IMR-90 (cell line): ENCODE measurements around the gene ZNF772. TPM values are rescaled to one million over a fixed set of nuclear protein-coding genes. Genes with fewer than 3 reads are reported as not detected.

Experiments used
- ATAC-seq: fragments of 200-7000 bp; cut with Tn5 transposase; 2 replicates; pipeline ENCODE4 v1.9.1; 2020; ENCODE audit warnings: low read depth, mild to moderate bottlenecking, moderate library complexity
- BruUV-seq: library from RNA; stranded (reverse); fragments of 400-500 nt; replicated peaks from 2 replicates; lab custom pipeline; 2021; lab: Mats Ljungman, UMichigan
- CTCF ChIA-PET: fragments of 300-600 bp; formaldehyde crosslinking; extraction: SDS; loops from one replicate; lab custom pipeline; 2021; ENCODE audit warnings: antibody characterized with exemption; lab: Yijun Ruan, JAX
- POLR2A ChIA-PET: fragments of 300-600 bp; sonication (Branson Sonifier 250); formaldehyde crosslinking; loops from one replicate; lab custom pipeline; 2022; ENCODE audit warnings: antibody characterized with exemption; ENCODE audit not compliant: unreplicated experiment; lab: Charles Lee
- DNase-seq: peaks from one replicate; pipeline ENCODE4 v3.0.0; 2013
- H2AFZ ChIP-seq: replicated peaks from 2 replicates; pipeline ENCODE3; 2013; ENCODE audit warnings: low read length, mild to moderate bottlenecking; ENCODE audit not compliant: poor library complexity
- H2AK5ac ChIP-seq: 2 replicates; pipeline ENCODE4 v1.6.1; 2013; ENCODE audit warnings: low read depth, low read length, inconsistent platforms
- H2AK9ac ChIP-seq: replicated peaks from 2 replicates; pipeline ENCODE3; 2013; ENCODE audit warnings: mild to moderate bottlenecking, low read depth, low read length, moderate library complexity; ENCODE audit not compliant: poor library complexity
- H2BK120ac ChIP-seq: 2 replicates; pipeline ENCODE4 v1.6.1; 2013; ENCODE audit warnings: low read depth, low read length, inconsistent platforms
- H2BK15ac ChIP-seq: 3 replicates; pipeline ENCODE4 v1.6.1; 2013; ENCODE audit warnings: low read depth, low read length, inconsistent platforms
- H2BK20ac ChIP-seq: 2 replicates; pipeline ENCODE4 v1.6.1; 2013; ENCODE audit warnings: low read depth, mild to moderate bottlenecking, inconsistent platforms, low read length, moderate library complexity
- H2BK5ac ChIP-seq: 2 replicates; pipeline ENCODE4 v1.6.1; 2013; ENCODE audit warnings: mild to moderate bottlenecking, low read depth, low read length, inconsistent platforms; ENCODE audit not compliant: poor library complexity, severe bottlenecking
- H3K14ac ChIP-seq: replicated peaks from 2 replicates; pipeline ENCODE4 v1.6.1; 2013; ENCODE audit warnings: low read depth, low read length, inconsistent platforms
- H3K18ac ChIP-seq: 2 replicates; pipeline ENCODE4 v1.6.1; 2013; ENCODE audit warnings: low read depth, low read length, control low read depth
- H3K23ac ChIP-seq: 2 replicates; pipeline ENCODE4 v1.6.1; 2013; ENCODE audit warnings: low read depth, low read length, inconsistent platforms
- H3K27ac ChIP-seq: 2 replicates; pipeline ENCODE4 v1.5.1; 2013; ENCODE audit warnings: mild to moderate bottlenecking, control low read depth, low read length; ENCODE audit not compliant: insufficient read depth
- H3K27me3 ChIP-seq: 2 replicates; pipeline ENCODE4 v1.6.1; 2013; ENCODE audit warnings: low read length; ENCODE audit not compliant: control insufficient read depth, insufficient read depth
- H3K36me3 ChIP-seq: 2 replicates; pipeline ENCODE4 v1.6.1; 2013; ENCODE audit warnings: low read length, mixed read lengths; ENCODE audit not compliant: control insufficient read depth, insufficient read depth
- H3K4ac ChIP-seq: 2 replicates; pipeline ENCODE4 v1.6.1; 2013; ENCODE audit warnings: low read depth, low read length, inconsistent platforms
- H3K4me1 ChIP-seq: 2 replicates; pipeline ENCODE4 v1.6.1; 2013; ENCODE audit warnings: low read length, mixed read lengths; ENCODE audit not compliant: control insufficient read depth, insufficient read depth
- H3K4me2 ChIP-seq: 2 replicates; pipeline ENCODE4 v1.6.1; 2013; ENCODE audit warnings: low read depth, mild to moderate bottlenecking, control low read depth, low read length, moderate library complexity
- H3K4me3 ChIP-seq: 2 replicates; pipeline ENCODE4 v1.5.1; 2013; ENCODE audit warnings: low read depth, mild to moderate bottlenecking, control low read depth, low read length, moderate library complexity; ENCODE audit not compliant: insufficient read depth
- H3K56ac ChIP-seq: 2 replicates; pipeline ENCODE4 v1.6.1; 2013; ENCODE audit warnings: low read length, inconsistent platforms; ENCODE audit not compliant: insufficient read depth; ENCODE audit errors: extremely low read depth
- H3K79me1 ChIP-seq, 2 experiments: 2 replicates each; pipeline ENCODE4 v1.6.1; 2013; ENCODE audit warnings: low read length in 2 of 2, inconsistent platforms in 1 of 2, low read depth in 1 of 2
- H3K9ac ChIP-seq: 2 replicates; pipeline ENCODE4 v1.6.1; 2013; ENCODE audit warnings: low read depth, low read length, control low read depth
- H3K9me1 ChIP-seq: 2 replicates; pipeline ENCODE4 v1.6.1; 2013; ENCODE audit warnings: low read length, inconsistent platforms; ENCODE audit not compliant: insufficient read depth
- H3K9me3 ChIP-seq: 2 replicates; pipeline ENCODE4 v1.6.1; 2013; ENCODE audit warnings: low read length; ENCODE audit not compliant: control insufficient read depth, insufficient read depth
- H4K20me1 ChIP-seq: 2 replicates; pipeline ENCODE4 v1.6.1; 2013; ENCODE audit warnings: low read length, inconsistent platforms; ENCODE audit not compliant: insufficient read depth
- H4K5ac ChIP-seq: 2 replicates; pipeline ENCODE4 v1.6.1; 2013; ENCODE audit warnings: mild to moderate bottlenecking, low read depth, low read length, control low read depth
- H4K8ac ChIP-seq, 2 experiments: 2 replicates each; pipeline ENCODE4 v1.6.1; 2013; ENCODE audit warnings: low read depth in 2 of 2, low read length in 2 of 2, control low read depth in 1 of 2, inconsistent platforms in 1 of 2
- H4K91ac ChIP-seq: 2 replicates; pipeline ENCODE4 v1.6.1; 2013; ENCODE audit warnings: low read depth, low read length, inconsistent platforms; ENCODE audit not compliant: insufficient read depth
- CEBPB ChIP-seq: IDR thresholded peaks from 2 replicates; pipeline ENCODE4 v1.6.1; 2012; ENCODE audit warnings: low read depth, low read length, improper control_type of control experiment
- CHD1 ChIP-seq: IDR thresholded peaks from 2 replicates; pipeline ENCODE4 v1.6.1; 2012; ENCODE audit warnings: low read depth, low read length, improper control_type of control experiment
- CTCF ChIP-seq: conservative IDR thresholded peaks from 2 replicates; pipeline ENCODE4 v1.5.1; 2012; ENCODE audit warnings: mild to moderate bottlenecking, low read depth, low read length, improper control_type of control experiment
- ELK1 ChIP-seq: fragments of 150-350 bp; IDR thresholded peaks from 2 replicates; pipeline ENCODE4 v1.6.1; 2016; ENCODE audit warnings: low read depth, mild to moderate bottlenecking, low read length, moderate library complexity, borderline replicate concordance
- MAFK ChIP-seq: IDR thresholded peaks from 2 replicates; pipeline ENCODE4 v1.6.1; 2012; ENCODE audit warnings: low read depth, low read length, improper control_type of control experiment
- MXI1 ChIP-seq: IDR thresholded peaks from 2 replicates; pipeline ENCODE4 v1.6.1; 2012; ENCODE audit warnings: low read depth, mild to moderate bottlenecking, low read length, moderate library complexity, borderline replicate concordance
- POLR2A ChIP-seq: IDR thresholded peaks from 2 replicates; pipeline ENCODE4 v1.6.1; 2012; ENCODE audit warnings: mild to moderate bottlenecking, low read depth, low read length
- RAD21 ChIP-seq: IDR thresholded peaks from 2 replicates; pipeline ENCODE4 v1.6.1; 2012; ENCODE audit warnings: low read length, improper control_type of control experiment
- SMC3 ChIP-seq: fragments of 150-350 bp; IDR thresholded peaks from 2 replicates; pipeline ENCODE4 v1.6.1; 2016; ENCODE audit warnings: low read depth, mild to moderate bottlenecking, antibody characterized with exemption, low read length, moderate library complexity
- WGBS, 2 experiments: methylation state at CpG; one replicate each; pipeline versions ENCODE4 v1.1.5 to v1.1.7; 2013; ENCODE audit warnings: missing lambda C conversion rate in 2 of 2; ENCODE audit not compliant: insufficient read length in 1 of 2; ENCODE audit errors: extremely low coverage in 2 of 2; 5-methylcytosine and 5-hydroxymethylcytosine counted together
- dilution Hi-C: fragments of 300-500 bp; cut with HindIII; formaldehyde crosslinking; loops from one replicate; pipeline ENCODE4 v1.14.3; 2018; ENCODE audit warnings: low sequenced_read_pairs; ENCODE audit not compliant: unreplicated experiment
- in situ Hi-C: fragments of 300-500 bp; cut with MboI; formaldehyde crosslinking; loops from 3 replicates; pipeline ENCODE4 v1.14.3; 2019; ENCODE audit warnings: low sequenced_read_pairs, inconsistent platforms, mixed read lengths
- intact Hi-C: fragments of 100-400 bp; cut with micrococcal nuclease; formaldehyde crosslinking; loops from 2 replicates; pipeline ENCODE4 v1.10.0; 2022
- polyA plus RNA-seq, 3 experiments: library from polyadenylated mRNA; depleted of rRNA; stranded (reverse); fragments of >200 nt; gene quantifications; 2 replicates each; pipeline ENCODE4 v1.2.3, GENCODE V29; 2012; ENCODE audit warnings: low replicate concordance in 1 of 3
- total RNA-seq: library from RNA; depleted of rRNA; stranded (reverse); fragments of >200 nt; gene quantifications from 2 replicates; pipeline ENCODE4 v1.2.3, GENCODE V29; 2012

Gene ZNF772
- total and polyA plus RNA-seq, 2 of the 4 experiments (the other 2 are of a cell fraction): 4.6 to 33.0 TPM

- H2AK5ac ChIP-seq: no peak overlapping the region
- no peak overlapping the region for H2BK15ac ChIP-seq
- H3K23ac ChIP-seq: no peak overlapping the region
- TF ChIP-seq MXI1 (no peak), RAD21 (peak; percentile 57), CEBPB (no peak), SMC3 (peak; percentile 44; the same call in 1 of the 2 replicates), ELK1 (no peak), MAFK (no peak), POLR2A (no peak), CTCF (peak; percentile 45), CHD1 (no peak)
- H3K27me3 ChIP-seq: no peaks in the 10 kb centered on the region
- no peak overlapping the region for H3K14ac ChIP-seq
- H2BK5ac ChIP-seq: no peak overlapping the region
- no peak overlapping the region for H4K8ac ChIP-seq
- DNase-seq: peak; percentile 24
- H3K36me3 ChIP-seq: peaks cover 7% of the 10 kb centered on the region; the same call in 1 of the 2 replicates
- ATAC-seq: peak; percentile 73
- CTCF ChIA-PET: interaction anchor here (0.6 to 1.0 kb wide), 2 partner anchors 12 to 449 kb away, joined by 3 to 5 read pairs; partner anchors contain the start of gene ZNF772
- H4K91ac ChIP-seq: no peak overlapping the region
- H3K79me1 ChIP-seq: peaks cover 0 to 3% of the 10 kb centered on the region in 2 experiments; a peak in 1 of 4 replicates
- H3K18ac ChIP-seq: no peak overlapping the region
- no peak overlapping the region for H3K4me2 ChIP-seq
- in situ Hi-C loops (no loop called here), dilution Hi-C loops (no loop called here), intact Hi-C loops (no loop called here)
- H4K20me1 ChIP-seq: no peaks in the 10 kb centered on the region
- POLR2A ChIA-PET: no interaction called here
- no peak overlapping the region for H3K56ac ChIP-seq
- H3K9me3 ChIP-seq: peaks cover 28% of the 10 kb centered on the region
- no peak overlapping the region for H4K5ac ChIP-seq
- no peak overlapping the region for H3K4me3 ChIP-seq
- no peaks in the 10 kb centered on the region for H3K9me1 ChIP-seq
- H2BK120ac ChIP-seq: no peak overlapping the region
- H2AK9ac ChIP-seq: no peak overlapping the region
- no TSS peak for BruUV-seq
- H3K27ac ChIP-seq: no peak overlapping the region
- H2BK20ac ChIP-seq: no peak overlapping the region
- no peak overlapping the region for H3K4ac ChIP-seq
- H3K4me1 ChIP-seq: no peaks in the 10 kb centered on the region
- H3K9ac ChIP-seq: no peak overlapping the region
- H2AFZ ChIP-seq: no peak overlapping the region
- 100% methylated on average over 1 of the region's 5 CpGs; no CpG with 5 or more reads in 1 of the 2 experiments for WGBS, 2 experiments
Measured at GRCh38 chr19:57465680-57466381, 11.5 kb downstream of the ZNF772 start.
